ENCODE measurements around the gene TMEM259.

TMEM259 gene

DNA sequence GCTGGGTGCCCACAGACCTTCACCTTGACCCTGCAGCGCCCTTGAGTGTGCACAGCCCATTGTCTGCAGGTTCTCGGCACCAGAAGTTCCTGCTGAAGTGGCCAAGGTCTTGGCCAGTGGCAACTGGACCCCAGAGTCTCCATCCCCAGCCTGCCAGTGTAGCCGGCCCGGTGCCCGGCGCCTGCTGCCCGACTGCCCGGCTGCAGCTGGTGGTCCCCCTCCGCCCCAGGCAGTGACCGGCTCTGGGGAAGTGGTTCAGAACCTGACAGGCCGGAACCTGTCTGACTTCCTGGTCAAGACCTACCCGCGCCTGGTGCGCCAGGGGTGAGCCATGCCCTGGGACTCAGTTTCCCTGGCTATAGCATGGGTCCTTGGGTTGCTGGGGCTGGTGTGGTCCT is 34.1 kb upstream of the TMEM259 start:
- DNase-seq, result no peak

- no peak for DNase-seq
These were observed 33.4 kb upstream of the TMEM259 start for GRCh38 chr19:1054102-1055027.

- DNase-seq, result no peak
These were observed 32.5 kb upstream of the TMEM259 start for GRCh38 chr19:1053176-1054101.

DNA sequence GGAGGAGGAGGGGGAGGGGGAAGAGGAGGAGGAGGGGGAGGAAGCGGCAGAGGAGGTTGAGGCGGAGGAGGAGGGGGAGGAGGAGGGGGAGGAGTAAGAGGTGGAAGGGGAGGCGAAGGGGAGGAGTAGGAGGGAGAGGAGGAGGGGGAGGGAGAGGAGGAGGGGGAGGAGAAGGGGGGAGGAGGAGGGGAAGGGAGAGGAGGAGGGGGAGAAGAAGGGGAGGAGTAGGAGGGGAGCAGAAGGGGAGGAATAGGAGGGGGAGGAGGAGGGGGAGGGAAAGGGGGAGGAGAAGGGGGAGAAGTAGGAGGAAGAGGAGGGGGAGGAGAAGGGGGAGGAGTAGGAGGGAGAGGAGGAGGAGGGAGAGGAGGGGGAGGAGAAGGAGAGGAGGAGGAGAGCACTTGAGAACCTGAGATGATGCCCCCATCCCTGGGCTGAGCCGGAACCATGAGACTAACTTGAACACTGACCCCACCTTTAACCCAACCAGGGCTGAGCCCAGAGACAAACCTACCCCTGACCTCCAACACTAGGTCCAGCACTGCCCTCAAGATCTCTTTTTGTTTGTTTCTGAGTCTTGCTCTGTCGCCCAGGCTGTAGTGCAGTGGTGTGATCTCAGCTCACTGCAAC is 31.5 kb upstream of the TMEM259 start:
- no peak for DNase-seq

GRCh38 chr19:1051791-1052190 is 30.9 kb upstream of the TMEM259 start:
- DNase-seq, result no peak

DNA sequence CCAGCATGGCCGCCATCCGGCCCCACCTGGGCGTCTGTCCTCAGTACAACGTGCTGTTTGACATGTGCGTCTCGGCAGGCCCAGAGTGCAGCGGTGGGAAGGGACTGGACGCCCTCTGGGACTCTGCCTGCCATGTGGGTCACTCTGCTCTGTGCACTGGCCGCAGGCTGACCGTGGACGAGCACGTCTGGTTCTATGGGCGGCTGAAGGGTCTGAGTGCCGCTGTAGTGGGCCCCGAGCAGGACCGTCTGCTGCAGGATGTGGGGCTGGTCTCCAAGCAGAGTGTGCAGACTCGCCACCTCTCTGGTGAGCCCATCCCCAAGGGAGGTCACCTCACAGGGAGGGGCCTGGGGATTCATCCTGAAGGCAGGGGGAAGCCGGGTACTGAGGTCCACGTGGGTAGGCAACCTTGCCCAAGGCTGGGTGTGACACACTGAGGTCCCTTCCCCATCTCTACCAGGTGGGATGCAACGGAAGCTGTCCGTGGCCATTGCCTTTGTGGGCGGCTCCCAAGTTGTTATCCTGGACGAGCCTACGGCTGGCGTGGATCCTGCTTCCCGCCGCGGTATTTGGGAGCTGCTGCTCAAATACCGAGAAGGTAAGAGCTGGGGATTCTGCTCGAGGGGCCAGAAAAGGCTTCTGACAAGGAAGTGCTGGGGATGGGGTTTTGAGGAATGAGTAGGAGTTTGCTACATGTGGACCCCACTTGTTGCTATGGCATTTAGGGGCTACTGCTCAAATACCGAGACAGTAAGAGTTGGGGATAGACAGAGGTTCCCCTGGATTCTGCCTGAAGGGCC is 30.3 kb upstream of the TMEM259 start:
- no peak for DNase-seq

DNA sequence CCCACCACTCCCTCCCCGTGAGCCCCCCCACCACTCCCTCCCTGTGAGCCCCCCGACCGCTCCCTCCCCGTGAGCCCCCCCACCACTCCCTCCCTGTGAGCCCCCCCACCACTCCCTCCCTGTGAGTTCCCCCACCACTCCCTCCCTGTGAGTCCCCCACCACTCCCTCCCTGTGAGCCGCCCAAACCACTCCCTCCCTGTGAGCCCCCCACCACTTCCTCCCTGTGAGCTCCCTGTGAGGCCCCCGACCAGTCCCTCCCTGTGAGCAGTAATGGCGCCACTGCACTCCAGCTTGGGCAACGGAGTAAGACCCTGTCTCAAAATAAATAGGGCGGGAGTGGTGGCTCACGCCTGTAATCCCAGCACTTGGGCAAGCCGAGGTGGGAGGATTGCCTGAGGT is 28.9 kb upstream of the TMEM259 start:
- DNase-seq, result no peak

DNA sequence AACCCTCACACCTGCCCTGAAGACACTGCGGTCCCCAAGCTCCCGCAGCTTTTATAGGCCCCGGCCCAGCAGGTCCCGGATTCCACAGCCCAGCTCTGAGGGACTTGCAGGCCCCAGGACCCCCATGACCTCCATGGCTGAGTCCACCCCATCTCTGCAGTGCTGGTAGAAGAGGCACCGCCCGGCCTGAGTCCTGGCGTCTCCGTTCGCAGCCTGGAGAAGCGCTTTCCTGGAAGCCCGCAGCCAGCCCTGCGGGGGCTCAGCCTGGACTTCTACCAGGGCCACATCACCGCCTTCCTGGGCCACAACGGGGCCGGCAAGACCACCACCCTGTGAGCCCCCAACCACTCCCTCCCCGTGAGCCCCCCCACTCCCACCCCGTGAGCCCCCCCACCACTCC is 28.2 kb upstream of the TMEM259 start:
- DNase-seq, result no peak

- no peak for DNase-seq
These were observed 26.8 kb upstream of the TMEM259 start for GRCh38 chr19:1047696-1048147.

DNA sequence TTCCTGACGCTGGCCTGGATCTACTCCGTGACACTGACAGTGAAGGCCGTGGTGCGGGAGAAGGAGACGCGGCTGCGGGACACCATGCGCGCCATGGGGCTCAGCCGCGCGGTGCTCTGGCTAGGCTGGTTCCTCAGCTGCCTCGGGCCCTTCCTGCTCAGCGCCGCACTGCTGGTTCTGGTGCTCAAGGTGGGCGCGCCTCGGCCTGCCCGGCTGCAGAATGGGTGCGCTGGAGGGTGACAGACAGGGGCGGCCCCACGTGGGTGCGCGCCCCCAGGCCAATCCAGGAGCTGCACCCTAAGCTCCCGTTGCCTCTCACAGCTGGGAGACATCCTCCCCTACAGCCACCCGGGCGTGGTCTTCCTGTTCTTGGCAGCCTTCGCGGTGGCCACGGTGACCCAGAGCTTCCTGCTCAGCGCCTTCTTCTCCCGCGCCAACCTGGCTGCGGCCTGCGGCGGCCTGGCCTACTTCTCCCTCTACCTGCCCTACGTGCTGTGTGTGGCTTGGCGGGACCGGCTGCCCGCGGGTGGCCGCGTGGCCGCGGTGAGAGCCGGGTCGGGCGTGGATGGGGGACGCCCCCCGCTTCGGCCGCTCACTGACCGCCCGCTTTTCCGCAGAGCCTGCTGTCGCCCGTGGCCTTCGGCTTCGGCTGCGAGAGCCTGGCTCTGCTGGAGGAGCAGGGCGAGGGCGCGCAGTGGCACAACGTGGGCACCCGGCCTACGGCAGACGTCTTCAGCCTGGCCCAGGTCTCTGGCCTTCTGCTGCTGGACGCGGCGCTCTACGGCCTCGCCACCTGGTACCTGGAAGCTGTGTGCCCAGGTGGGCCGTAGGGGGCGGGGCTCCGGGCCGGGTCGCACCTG is 26.1 kb upstream of the TMEM259 start:
- no peak for DNase-seq

DNA sequence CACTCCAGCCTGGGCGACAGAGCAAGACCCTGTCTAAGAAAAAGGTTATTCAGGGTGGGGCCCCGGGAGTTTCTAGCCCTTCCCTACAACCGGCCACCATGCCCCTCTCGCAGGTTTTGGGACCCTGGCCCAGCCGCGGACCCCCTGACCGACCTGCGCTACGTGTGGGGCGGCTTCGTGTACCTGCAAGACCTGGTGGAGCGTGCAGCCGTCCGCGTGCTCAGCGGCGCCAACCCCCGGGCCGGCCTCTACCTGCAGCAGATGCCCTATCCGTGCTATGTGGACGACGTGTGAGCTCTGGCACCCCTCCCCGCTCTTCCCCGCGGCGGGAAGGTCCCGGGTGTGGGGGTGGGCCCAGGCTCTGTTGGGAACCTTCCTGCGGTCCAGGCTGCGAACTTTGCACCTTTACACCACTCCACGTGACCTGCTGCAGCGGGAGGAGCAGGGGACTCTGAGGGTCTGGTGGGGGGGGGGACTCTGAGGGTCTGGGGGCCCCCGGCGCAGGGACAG is 25.2 kb upstream of the TMEM259 start:
- DNase-seq, result no peak

- DNase-seq, result peak in 1 of 4 experiments; percentile 29
These were observed 24.3 kb upstream of the TMEM259 start for GRCh38 chr19:1045247-1045603.

DNA sequence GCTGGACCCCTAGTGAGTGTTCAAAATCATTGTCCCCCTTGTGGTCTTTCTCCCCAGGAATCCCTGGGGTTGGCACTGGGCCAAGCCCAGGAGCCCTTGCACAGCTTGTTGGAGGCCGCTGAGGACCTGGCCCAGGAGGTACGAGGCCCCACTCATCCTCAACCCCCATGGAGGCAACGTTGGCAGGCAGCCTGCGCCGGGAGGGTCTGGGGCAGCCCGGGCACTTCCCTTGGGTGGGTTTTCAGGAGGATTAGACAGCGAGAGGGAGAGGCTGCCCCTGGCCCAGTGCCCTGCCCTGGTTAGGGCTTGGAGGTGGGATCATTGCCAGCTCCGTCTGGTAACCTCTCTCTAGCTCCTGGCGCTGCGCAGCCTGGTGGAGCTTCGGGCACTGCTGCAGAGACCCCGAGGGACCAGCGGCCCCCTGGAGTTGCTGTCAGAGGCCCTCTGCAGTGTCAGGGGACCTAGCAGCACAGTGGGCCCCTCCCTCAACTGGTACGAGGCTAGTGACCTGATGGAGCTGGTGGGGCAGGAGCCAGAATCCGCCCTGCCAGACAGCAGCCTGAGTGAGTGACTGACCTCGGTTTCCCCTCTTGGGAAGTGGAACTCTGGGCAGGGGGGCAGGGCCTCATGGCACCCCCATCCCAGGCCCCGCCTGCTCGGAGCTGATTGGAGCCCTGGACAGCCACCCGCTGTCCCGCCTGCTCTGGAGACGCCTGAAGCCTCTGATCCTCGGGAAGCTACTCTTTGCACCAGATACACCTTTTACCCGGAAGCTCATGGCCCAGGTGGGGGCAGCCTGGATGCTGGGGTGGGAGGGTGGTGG is 22.0 kb upstream of the TMEM259 start:
- DNase-seq, result no peak

DNA sequence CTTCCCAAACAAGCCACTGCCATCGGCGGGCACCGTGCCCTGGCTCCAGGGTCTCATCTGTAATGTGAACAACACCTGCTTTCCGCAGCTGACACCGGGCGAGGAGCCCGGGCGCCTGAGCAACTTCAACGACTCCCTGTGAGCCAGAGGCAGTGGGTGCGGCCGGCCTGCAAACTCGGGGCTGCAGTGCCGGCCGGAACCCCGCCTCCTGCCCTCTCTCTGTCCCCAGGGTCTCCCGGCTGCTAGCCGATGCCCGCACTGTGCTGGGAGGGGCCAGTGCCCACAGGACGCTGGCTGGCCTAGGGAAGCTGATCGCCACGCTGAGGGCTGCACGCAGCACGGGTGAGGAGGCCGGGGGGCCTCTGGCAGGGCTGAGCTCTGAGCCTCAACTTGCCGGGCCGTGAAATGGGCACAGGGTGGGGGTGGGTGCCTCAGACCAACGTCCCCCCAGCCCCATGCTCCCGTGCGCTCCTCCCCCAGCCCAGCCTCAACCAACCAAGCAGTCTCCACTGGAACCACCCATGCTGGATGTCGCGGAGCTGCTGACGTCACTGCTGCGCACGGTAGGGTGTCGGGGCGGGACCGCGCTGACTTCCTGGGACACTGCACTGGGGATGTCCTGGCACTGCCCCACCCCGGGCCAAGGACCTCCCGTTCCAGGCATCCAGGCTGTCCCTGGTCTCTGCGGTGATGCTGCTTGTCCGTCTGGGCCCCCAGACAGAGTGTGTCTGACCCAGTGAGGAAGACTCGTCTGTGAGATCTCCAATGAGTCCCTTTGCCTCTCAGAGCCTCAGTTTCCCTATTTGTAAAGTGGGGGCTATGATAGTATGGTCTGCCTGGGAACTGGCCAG is 21.1 kb upstream of the TMEM259 start:
- DNase-seq, result no peak

DNA sequence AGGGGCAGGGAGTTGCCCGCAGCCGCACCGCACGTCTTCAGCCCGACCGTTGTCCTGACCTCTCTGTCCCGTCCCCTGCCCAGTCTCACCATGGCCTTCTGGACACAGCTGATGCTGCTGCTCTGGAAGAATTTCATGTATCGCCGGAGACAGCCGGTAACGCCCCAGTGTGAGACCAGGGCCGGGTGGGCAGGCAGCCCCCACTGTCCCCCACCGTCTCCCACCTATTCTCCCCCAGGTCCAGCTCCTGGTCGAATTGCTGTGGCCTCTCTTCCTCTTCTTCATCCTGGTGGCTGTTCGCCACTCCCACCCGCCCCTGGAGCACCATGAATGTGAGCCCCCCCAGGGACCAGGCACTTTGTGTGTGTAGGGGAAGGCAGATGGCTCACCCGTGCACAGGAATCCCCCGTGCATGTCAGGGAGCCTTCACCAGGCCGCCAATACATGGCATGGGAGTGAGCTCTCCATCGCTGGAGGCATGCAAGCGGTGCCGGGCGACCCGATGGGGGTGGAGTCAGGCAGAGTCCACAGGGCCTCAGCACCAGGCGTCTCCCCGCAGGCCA is 20.4 kb upstream of the TMEM259 start:
- DNase-seq, result no peak

- DNase-seq, result peak; percentile 68 to 82 (median 74)
These were observed 19.8 kb upstream of the TMEM259 start for GRCh38 chr19:1040476-1041271.

GRCh38 chr19:1039646-1040475 is 18.9 kb upstream of the TMEM259 start, which contains the start of gene ABCA7:
Gene ABCA7, plus strand, starts transcription at chr19:1040107. Its CDS starts 1,255 bp downstream, at chr19:1041362.
- DNase-seq, result peak; percentile 95 to 99 (median 97)
